Measurements from ENCODE around the gene ATXN2.
"Not testable (repeated sequence)": the region's sequence is repeated elsewhere in the genome, so short reads cannot be mapped to it uniquely, and the experiment has no call there.

The ATXN2 gene

DNA sequence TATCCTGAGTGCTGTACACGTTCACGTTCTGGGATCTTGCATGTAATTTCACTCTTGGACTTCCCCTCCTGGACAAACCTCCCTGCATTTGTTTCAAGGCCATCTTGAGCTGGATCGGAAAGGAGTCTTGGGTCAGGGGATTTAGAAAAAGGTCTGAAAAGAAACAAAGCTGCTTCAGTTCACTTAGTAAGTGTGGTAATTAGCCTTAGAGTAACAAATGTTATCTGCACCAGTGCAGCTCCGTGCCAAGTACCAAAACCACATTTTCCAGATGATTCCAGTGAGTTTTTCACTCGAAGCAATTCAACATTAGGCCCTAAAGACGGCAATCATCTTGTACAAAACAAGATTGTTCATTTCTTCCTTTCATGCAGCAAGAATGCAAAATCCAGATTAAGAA is 39.4 kb upstream of the ATXN2 start:
- Histone ChIP-seq H3K4me1 (peaks cover 6% of the 10 kb centered on the region), H3K36me3 (peaks cover under 1% of the 10 kb centered on the region), H3K9me3 (no peaks in the 10 kb centered on the region), H3K4me3 (ENCODE audit: low read depth, low read length) (no peak overlapping the region), H3K27me3 (no peaks in the 10 kb centered on the region)
- no peak for DNase-seq
- TF ChIP-seq, protein P1, sequence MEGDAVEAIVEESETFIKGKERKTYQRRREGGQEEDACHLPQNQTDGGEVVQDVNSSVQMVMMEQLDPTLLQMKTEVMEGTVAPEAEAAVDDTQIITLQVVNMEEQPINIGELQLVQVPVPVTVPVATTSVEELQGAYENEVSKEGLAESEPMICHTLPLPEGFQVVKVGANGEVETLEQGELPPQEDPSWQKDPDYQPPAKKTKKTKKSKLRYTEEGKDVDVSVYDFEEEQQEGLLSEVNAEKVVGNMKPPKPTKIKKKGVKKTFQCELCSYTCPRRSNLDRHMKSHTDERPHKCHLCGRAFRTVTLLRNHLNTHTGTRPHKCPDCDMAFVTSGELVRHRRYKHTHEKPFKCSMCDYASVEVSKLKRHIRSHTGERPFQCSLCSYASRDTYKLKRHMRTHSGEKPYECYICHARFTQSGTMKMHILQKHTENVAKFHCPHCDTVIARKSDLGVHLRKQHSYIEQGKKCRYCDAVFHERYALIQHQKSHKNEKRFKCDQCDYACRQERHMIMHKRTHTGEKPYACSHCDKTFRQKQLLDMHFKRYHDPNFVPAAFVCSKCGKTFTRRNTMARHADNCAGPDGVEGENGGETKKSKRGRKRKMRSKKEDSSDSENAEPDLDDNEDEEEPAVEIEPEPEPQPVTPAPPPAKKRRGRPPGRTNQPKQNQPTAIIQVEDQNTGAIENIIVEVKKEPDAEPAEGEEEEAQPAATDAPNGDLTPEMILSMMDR (IDR thresholded peaks at IDR 0.05; ENCODE audit: low read depth, low read length): no peak

DNA sequence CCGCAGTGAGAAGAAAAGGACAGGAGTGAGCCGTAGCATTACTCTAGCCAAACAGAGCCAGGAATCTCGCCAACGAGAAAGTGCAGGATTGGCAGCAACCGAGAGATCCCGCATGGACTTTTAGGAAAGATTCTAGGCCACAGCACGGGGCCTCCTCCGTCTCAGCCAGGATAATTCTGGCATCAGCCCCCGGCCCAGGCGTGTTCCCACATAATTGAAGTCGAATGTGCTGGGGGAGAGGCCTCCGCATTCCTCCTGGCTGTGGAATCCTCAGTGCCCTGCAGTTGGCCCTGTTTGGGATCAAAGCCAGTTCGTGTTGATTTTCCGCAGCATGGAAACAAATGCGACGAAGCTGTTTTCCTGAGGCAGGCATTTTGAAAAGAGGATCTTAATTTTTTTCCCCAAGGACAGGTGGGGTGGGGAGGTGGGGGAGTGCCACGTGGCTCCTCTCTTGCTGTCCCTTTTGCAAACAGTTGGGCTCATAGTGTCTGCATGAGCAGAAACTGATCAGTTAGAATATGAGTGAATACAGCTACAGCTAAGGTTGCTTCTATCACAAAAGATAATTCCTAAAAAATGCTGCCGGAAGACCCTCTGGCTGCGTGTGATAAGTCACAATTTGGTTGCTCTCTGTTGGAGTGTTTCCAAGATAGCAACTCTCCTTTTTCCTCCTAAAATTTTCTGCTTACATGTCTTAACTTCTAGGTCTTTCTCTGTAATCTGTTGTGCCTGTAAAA is 37.3 kb upstream of the ATXN2 start:
- no peaks in the 10 kb centered on the region for H3K9me3 ChIP-seq
- H3K4me3 ChIP-seq (ENCODE audit: low read depth, low read length): no peak overlapping the region
- TF ChIP-seq, protein P1 (IDR thresholded peaks at IDR 0.05; ENCODE audit: low read depth, low read length): no peak
- no peaks in the 10 kb centered on the region for H3K27me3 ChIP-seq
- DNase-seq: peak; percentile 20
- H3K36me3 ChIP-seq: no peaks in the 10 kb centered on the region
- peaks cover 6% of the 10 kb centered on the region for H3K4me1 ChIP-seq

DNA sequence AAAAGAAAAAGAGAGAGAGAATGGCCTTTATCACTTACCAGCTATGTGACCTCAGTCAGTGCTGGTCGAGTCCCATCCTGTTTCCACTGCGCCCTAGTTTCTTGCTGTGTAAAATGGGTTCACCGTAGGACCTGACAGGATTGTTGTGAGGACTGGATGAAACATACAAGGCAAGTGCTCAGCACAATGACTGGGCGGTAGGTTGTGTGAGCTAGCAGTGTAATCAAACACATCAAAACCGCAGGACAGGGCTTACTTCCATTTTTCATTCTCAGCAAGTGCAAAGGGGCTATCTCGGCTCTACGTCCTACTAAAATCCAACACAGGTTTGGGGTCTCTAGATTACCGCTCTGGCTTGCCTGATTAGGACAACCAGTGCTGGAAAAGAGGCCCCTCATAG is 36.4 kb upstream of the ATXN2 start:
- no peak for DNase-seq
- TF ChIP-seq, protein P1 (IDR thresholded peaks at IDR 0.05; ENCODE audit: low read depth, low read length): no peak
- H3K9me3 ChIP-seq: no peaks in the 10 kb centered on the region
- no peaks in the 10 kb centered on the region for H3K27me3 ChIP-seq
- no peak overlapping the region for H3K4me3 ChIP-seq (ENCODE audit: low read depth, low read length)
- no peaks in the 10 kb centered on the region for H3K36me3 ChIP-seq
- H3K4me1 ChIP-seq: peaks cover 6% of the 10 kb centered on the region

DNA sequence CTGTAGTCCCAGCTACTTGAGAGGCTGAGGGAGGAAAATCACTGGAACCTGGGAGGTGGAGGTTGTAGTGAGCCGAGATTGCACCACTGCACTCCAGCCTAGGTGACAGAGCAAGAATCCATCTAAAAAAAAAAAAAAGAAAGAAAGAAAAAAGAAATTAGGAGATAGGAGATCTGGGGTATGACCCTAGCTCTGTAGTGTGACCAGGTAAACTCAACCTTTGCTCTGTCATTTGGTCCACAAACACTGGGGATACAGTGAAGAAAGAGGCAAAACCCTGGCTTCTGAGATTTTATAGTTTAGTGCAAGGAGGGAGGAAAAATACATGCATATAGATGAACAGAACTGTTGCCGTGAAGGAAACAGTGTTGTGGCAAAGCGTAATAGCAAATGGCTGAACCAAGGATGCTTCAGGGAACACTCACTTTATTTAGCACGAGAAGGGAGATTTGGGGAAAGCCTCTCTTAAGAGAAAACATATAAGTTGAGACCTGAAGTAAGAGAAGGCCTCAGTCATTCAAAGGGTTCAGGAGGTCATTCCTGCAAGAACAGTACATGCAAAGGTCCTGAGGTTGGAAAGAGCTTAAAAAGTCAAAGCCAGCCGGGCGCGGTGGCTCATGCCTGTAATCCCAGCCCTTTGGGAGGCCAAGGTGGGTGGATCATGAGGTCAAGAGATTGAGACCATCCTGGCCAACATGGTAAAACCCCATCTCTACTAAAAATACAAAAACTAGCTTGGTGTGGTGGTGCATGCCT is 29.6 kb upstream of the ATXN2 start:
- no peak for DNase-seq
- Histone ChIP-seq H3K4me3 (ENCODE audit: low read depth, low read length) (no peak overlapping the region), H3K9me3 (no peaks in the 10 kb centered on the region), H3K4me1 (no peaks in the 10 kb centered on the region), H3K27me3 (no peaks in the 10 kb centered on the region), H3K36me3 (no peaks in the 10 kb centered on the region)
- TF ChIP-seq, protein P1 (IDR thresholded peaks at IDR 0.05; ENCODE audit: low read depth, low read length): no peak

DNA sequence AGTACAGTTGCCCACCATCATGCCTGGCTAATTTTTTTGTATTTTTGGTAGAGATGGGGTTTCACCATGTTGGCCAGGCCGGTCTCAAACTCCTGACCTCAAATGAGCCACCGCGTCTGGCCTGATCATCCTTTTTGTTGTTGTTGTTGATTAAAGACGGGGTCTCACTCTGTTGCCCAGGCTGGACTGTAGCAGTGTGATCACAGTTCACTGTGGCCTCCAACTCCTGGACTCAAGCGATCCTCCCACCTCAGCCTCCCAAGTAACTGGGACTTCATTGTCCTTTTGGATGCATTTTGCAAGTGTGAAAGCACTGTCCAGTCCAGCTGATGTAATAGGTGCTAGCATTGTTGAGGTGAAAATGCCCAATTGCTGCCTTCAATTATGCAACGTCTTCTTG is 27.1 kb upstream of the ATXN2 start:
- Histone ChIP-seq H3K27me3 (no peaks in the 10 kb centered on the region), H3K9me3 (no peaks in the 10 kb centered on the region), H3K4me3 (ENCODE audit: low read depth, low read length) (no peak overlapping the region), H3K36me3 (no peaks in the 10 kb centered on the region), H3K4me1 (no peaks in the 10 kb centered on the region)
- TF ChIP-seq, protein P1 (IDR thresholded peaks at IDR 0.05; ENCODE audit: low read depth, low read length): no peak
- DNase-seq: no peak

DNA sequence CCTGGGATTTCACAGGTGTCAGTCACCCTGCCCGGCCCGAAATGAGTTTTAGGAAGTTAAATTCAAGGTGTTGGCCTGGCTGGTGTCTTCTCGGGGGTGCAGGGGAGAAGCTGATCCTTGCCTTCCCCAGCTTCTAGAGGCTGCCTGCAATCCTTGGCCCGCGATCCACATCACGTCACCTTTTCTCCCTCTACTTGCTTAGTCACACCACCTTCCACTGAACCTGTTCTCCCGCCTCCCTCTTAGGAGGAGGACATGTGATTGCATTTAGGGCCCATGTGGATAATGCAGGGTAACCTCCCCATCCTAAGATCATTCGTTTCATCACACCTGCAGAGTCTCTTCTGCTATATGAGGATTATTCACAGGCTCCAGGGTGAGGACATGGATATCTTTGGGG is 25.4 kb upstream of the ATXN2 start:
- DNase-seq: no peak
- no peaks in the 10 kb centered on the region for H3K36me3 ChIP-seq
- no peaks in the 10 kb centered on the region for H3K9me3 ChIP-seq
- no peaks in the 10 kb centered on the region for H3K4me1 ChIP-seq
- no peak overlapping the region for H3K4me3 ChIP-seq (ENCODE audit: low read depth, low read length)
- TF ChIP-seq, protein P1 (IDR thresholded peaks at IDR 0.05; ENCODE audit: low read depth, low read length): no peak
- no peaks in the 10 kb centered on the region for H3K27me3 ChIP-seq

DNA sequence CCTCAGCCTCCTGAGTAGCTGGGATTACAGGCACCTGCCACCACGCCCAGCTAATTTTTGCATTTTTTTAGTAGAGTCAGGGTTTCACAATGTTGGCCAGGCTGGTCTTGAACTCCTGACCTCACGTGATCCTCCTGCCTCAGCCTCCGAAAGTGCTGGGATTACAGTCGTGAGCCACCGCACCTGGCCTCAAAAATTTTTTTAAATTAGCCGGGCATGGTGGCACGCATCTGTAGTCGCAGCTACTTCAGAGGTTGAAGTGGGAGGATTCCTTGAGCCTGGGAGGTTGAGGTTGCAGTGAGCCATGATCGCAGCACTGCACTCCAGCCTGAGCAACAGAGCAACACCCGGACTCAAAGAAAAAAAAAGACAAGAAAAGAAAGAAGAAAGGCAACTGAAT is 18.7 kb upstream of the ATXN2 start:
- DNase-seq; H3K36me3 ChIP-seq; H3K4me1 ChIP-seq; H3K9me3 ChIP-seq; H3K27me3 ChIP-seq; H3K4me3 ChIP-seq (ENCODE audit: low read depth, low read length): not testable (repeated sequence)

All from BE2C (cell line).